ENCODE data around the gene GRPR.

The GRPR gene

GRCh38 chrX:16186380-16187007 is 63.1 kb downstream of the GRPR start:
- DNase-seq, result no peak

- no peak for DNase-seq
Measured at GRCh38 chrX:16187024-16187760, 63.8 kb downstream of the GRPR start.

- no peak for DNase-seq
Measured at GRCh38 chrX:16188687-16189086, 65.3 kb downstream of the GRPR start.

GRCh38 chrX:16191605-16192004 is 68.2 kb downstream of the GRPR start:
- no peak for DNase-seq

GRCh38 chrX:16196829-16197228 is 73.5 kb downstream of the GRPR start:
- no peak for DNase-seq

GRCh38 chrX:16199343-16199742 is 76.0 kb downstream of the GRPR start:
- no peak for DNase-seq

- no peak for DNase-seq
Measured at GRCh38 chrX:16202943-16203342, 79.6 kb downstream of the GRPR start.

Data from activated T-cell treated with anti-CD3 and anti-CD28 coated beads, Interleukin-2, amount 50 U/mL, for 48 hours (primary cell).